ENCODE results near the gene ATP1B3.
"Not testable (repeated sequence)": the region's sequence is repeated elsewhere in the genome, so short reads cannot be mapped to it uniquely, and the experiment has no call there.

Gene ATP1B3

GRCh38 chr3:141952611-141953010, 76.2 kb downstream of the ATP1B3 start:
- Mint-ChIP-seq H3K4me1 (ENCODE audit: low read depth) (peaks cover 4% of the 10 kb centered on the region), H3K27ac (no peak overlapping the region), H3K4me3 (no peak overlapping the region), H3K9me3 (no peaks in the 10 kb centered on the region), H3K27me3 (ENCODE audit: low read depth) (no peaks in the 10 kb centered on the region), H3K36me3 (ENCODE audit: low read depth) (peaks cover 4% of the 10 kb centered on the region)
- DNase-seq (ENCODE audit: low spot score) = no peak

GRCh38 chr3:141955175-141955574, 78.7 kb downstream of the ATP1B3 start:
- no peak for DNase-seq (ENCODE audit: low spot score)
- no peak overlapping the region for H3K27ac Mint-ChIP-seq
- H3K9me3 Mint-ChIP-seq = no peaks in the 10 kb centered on the region
- peaks cover 4% of the 10 kb centered on the region for H3K4me1 Mint-ChIP-seq (ENCODE audit: low read depth)
- no peak overlapping the region for H3K4me3 Mint-ChIP-seq
- peaks cover 10% of the 10 kb centered on the region for H3K36me3 Mint-ChIP-seq (ENCODE audit: low read depth)
- no peaks in the 10 kb centered on the region for H3K27me3 Mint-ChIP-seq (ENCODE audit: low read depth)

- H3K27me3 Mint-ChIP-seq (ENCODE audit: low read depth) = no peaks in the 10 kb centered on the region
- peaks cover 12% of the 10 kb centered on the region for H3K36me3 Mint-ChIP-seq (ENCODE audit: low read depth)
- DNase-seq (ENCODE audit: low spot score) = no peak
- no peak overlapping the region for H3K4me3 Mint-ChIP-seq
- H3K27ac Mint-ChIP-seq = no peak overlapping the region
- H3K4me1 Mint-ChIP-seq (ENCODE audit: low read depth) = peaks cover 4% of the 10 kb centered on the region
- no peaks in the 10 kb centered on the region for H3K9me3 Mint-ChIP-seq
Measured at GRCh38 chr3:141959589-141960554, 83.4 kb downstream of the ATP1B3 start.

GRCh38 chr3:141960731-141961130, 84.3 kb downstream of the ATP1B3 start:
- Mint-ChIP-seq H3K9me3 (no peaks in the 10 kb centered on the region), H3K4me1 (ENCODE audit: low read depth) (no peaks in the 10 kb centered on the region), H3K4me3 (no peak overlapping the region), H3K27ac (no peak overlapping the region), H3K36me3 (ENCODE audit: low read depth) (peaks cover 12% of the 10 kb centered on the region), H3K27me3 (ENCODE audit: low read depth) (no peaks in the 10 kb centered on the region)
- DNase-seq (ENCODE audit: low spot score) = no peak

GRCh38 chr3:141963301-141963700, 86.9 kb downstream of the ATP1B3 start:
- no peak for DNase-seq (ENCODE audit: low spot score)
- Mint-ChIP-seq H3K4me1 (ENCODE audit: low read depth) (peaks cover 5% of the 10 kb centered on the region), H3K4me3 (no peak overlapping the region), H3K27ac (no peak overlapping the region), H3K36me3 (ENCODE audit: low read depth) (peaks cover 12% of the 10 kb centered on the region), H3K27me3 (ENCODE audit: low read depth) (no peaks in the 10 kb centered on the region), H3K9me3 (no peaks in the 10 kb centered on the region)

- Mint-ChIP-seq H3K4me3 (no peak overlapping the region), H3K27ac (no peak overlapping the region), H3K27me3 (ENCODE audit: low read depth) (no peaks in the 10 kb centered on the region), H3K4me1 (ENCODE audit: low read depth) (peaks cover 5% of the 10 kb centered on the region), H3K36me3 (ENCODE audit: low read depth) (peaks cover 9% of the 10 kb centered on the region), H3K9me3 (no peaks in the 10 kb centered on the region)
- DNase-seq (ENCODE audit: low spot score) = no peak
Measured at GRCh38 chr3:141965471-141965870, 89.0 kb downstream of the ATP1B3 start.

GRCh38 chr3:141969711-141970110, 93.3 kb downstream of the ATP1B3 start:
- H3K27ac Mint-ChIP-seq = no peak overlapping the region
- no peak overlapping the region for H3K4me3 Mint-ChIP-seq
- H3K9me3 Mint-ChIP-seq = no peaks in the 10 kb centered on the region
- DNase-seq (ENCODE audit: low spot score) = no peak
- H3K4me1 Mint-ChIP-seq (ENCODE audit: low read depth) = peaks cover 5% of the 10 kb centered on the region
- H3K36me3 Mint-ChIP-seq (ENCODE audit: low read depth) = peaks cover 5% of the 10 kb centered on the region
- no peaks in the 10 kb centered on the region for H3K27me3 Mint-ChIP-seq (ENCODE audit: low read depth)

GRCh38 chr3:141971571-141971970, 95.1 kb downstream of the ATP1B3 start:
- Mint-ChIP-seq H3K9me3 (no peaks in the 10 kb centered on the region), H3K27ac (no peak overlapping the region), H3K4me3 (no peak overlapping the region), H3K27me3 (ENCODE audit: low read depth) (no peaks in the 10 kb centered on the region), H3K4me1 (ENCODE audit: low read depth) (peaks cover 5% of the 10 kb centered on the region), H3K36me3 (ENCODE audit: low read depth) (peaks cover 9% of the 10 kb centered on the region)
- DNase-seq (ENCODE audit: low spot score) = no peak

GRCh38 chr3:141972399-141972798, 96.0 kb downstream of the ATP1B3 start:
- no peaks in the 10 kb centered on the region for H3K9me3 Mint-ChIP-seq
- peaks cover 5% of the 10 kb centered on the region for H3K4me1 Mint-ChIP-seq (ENCODE audit: low read depth)
- H3K27ac Mint-ChIP-seq = no peak overlapping the region
- no peak for DNase-seq (ENCODE audit: low spot score)
- no peak overlapping the region for H3K4me3 Mint-ChIP-seq
- H3K27me3 Mint-ChIP-seq (ENCODE audit: low read depth) = no peaks in the 10 kb centered on the region
- peaks cover 11% of the 10 kb centered on the region for H3K36me3 Mint-ChIP-seq (ENCODE audit: low read depth)

GRCh38 chr3:141974777-141975176, 98.3 kb downstream of the ATP1B3 start:
- not testable (repeated sequence) for H3K9me3 Mint-ChIP-seq; H3K36me3 Mint-ChIP-seq (ENCODE audit: low read depth); DNase-seq (ENCODE audit: low spot score); H3K27me3 Mint-ChIP-seq (ENCODE audit: low read depth); H3K27ac Mint-ChIP-seq; H3K4me3 Mint-ChIP-seq; H3K4me1 Mint-ChIP-seq (ENCODE audit: low read depth)

All from T-helper 2 cell treated with Interferon-gamma antibody and Interleukin-4, amounts not matched to agents 5 μg/mL and 100 μg/mL, for 36 hours (primary cell).